ENCODE results near the gene COL8A1. TPM values are rescaled to one million over a fixed set of nuclear protein-coding genes. Genes with fewer than 3 reads are reported as not detected.
"Not testable (repeated sequence)": the region's sequence is repeated elsewhere in the genome, so short reads cannot be mapped to it uniquely, and the experiment has no call there.

COL8A1 gene
- total and polyA plus RNA-seq, 8 donors, result 0.24 to 10.1 (median 0.59) TPM

DNA sequence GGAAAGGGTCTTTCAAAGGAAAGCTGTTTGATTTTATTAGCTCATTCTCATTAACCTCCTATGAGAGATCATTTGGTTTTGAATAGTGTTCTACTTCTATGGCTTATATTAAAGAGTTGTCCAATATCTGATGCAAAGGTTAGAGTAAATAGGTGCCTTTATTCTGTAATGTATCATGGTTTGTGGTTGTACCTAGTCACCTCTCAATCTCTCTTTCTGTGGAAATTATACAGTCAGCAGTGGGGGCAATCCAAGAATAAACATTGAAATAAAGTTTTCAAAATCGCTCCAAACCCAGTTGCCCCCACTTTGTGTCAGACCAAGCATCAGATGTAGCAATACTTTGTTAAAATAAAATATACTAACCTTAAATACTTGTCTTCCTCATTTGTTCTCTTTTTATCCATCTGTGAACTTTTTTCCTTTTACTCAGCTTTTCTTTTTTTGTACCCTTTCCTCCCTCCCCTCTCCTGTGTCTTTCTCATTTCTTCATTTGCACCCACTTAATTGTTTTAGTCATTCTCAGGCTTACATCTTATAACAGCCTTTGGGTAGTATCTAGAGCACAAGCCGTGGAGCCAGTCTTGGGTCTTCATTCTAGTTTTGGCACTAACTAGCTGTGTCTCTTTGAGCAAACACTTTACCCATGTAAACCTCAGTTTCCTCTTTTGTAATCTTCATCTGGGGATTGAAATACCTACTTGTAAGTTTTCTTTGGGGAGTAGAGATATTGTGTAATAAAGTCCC, 196.0 kb downstream of the COL8A1 start:
- Histone ChIP-seq H3K9me3 (no peaks in the 10 kb centered on the region), H3K4me3 (no peak overlapping the region), H3K27ac (no peak overlapping the region), H3K4me1 (peaks cover 3 to 7% (median 3%) of the 10 kb centered on the region in 3 donors), H3K36me3 (no peaks in the 10 kb centered on the region), H3K27me3 (no peaks in the 10 kb centered on the region)
- TF ChIP-seq CTCF (IDR thresholded peaks at IDR 0.05), result no peak
- intact Hi-C loops (cut with DNase I), result loop anchor here in 2 of 3 donors (10.0 kb wide), 2 partner anchors 230 to 420 kb away; no protein-coding TSS in a partner anchor
- 89 to 95% methylated on average over 2 of the region's 2 CpGs for WGBS, 2 donors
- no peak for ATAC-seq
- DNase-seq, result no peak
- FAIRE-seq, result no peak

DNA sequence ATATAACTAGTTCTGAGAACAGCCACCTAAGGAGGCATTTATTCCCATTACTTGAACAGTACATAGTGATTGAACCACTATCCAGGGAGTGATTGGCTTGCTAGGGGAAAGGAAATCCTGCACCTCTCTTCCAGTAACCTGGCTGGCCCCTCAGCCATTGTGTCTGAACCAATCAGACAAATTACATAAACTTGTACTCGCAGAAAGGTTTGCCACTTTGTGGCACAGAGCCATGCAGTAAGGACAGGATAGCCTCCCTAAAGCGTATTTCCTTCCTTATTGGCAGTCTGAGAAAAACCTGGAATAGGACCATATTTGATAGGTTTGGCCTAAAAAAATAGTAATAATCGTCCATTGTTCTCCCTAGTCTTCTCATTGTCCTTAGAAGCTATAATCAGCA, 198.3 kb downstream of the COL8A1 start:
- no peak for FAIRE-seq
- no peak for DNase-seq
- Histone ChIP-seq H3K27ac (no peak overlapping the region), H3K4me3 (no peak overlapping the region), H3K27me3 (no peaks in the 10 kb centered on the region), H3K4me1 (peaks cover 3 to 7% (median 3%) of the 10 kb centered on the region in 3 donors), H3K9me3 (no peaks in the 10 kb centered on the region), H3K36me3 (no peaks in the 10 kb centered on the region)
- intact Hi-C loops (cut with DNase I), result loop anchor here in 2 of 3 donors (10.0 kb wide), 2 partner anchors 228 to 418 kb away; no protein-coding TSS in a partner anchor
- no peak for ATAC-seq
- no peak for TF ChIP-seq CTCF (IDR thresholded peaks at IDR 0.05)
- 46 to 48% methylated on average over 3 of the region's 3 CpGs for WGBS, 2 donors

GRCh38 chr3:99837715-99838114, 199.3 kb downstream of the COL8A1 start:
- no peak for TF ChIP-seq CTCF (IDR thresholded peaks at IDR 0.05)
- no peaks in the 10 kb centered on the region for H3K36me3 ChIP-seq
- no peaks in the 10 kb centered on the region for H3K9me3 ChIP-seq
- no peak for ATAC-seq
- WGBS, 2 donors, result 89 to 96% methylated on average over 1 of the region's 1 CpG
- peaks cover 3 to 8% (median 3%) of the 10 kb centered on the region in 3 donors for H3K4me1 ChIP-seq
- H3K27me3 ChIP-seq, result no peaks in the 10 kb centered on the region
- no peak overlapping the region for H3K27ac ChIP-seq
- no peak for DNase-seq
- H3K4me3 ChIP-seq, result no peak overlapping the region
- intact Hi-C loops (cut with DNase I), result loop anchor here in 2 of 3 donors (10.0 kb wide), 2 partner anchors 227 to 417 kb away; no protein-coding TSS in a partner anchor
- no peak for FAIRE-seq

- ATAC-seq, result no peak
- intact Hi-C loops (cut with DNase I), result loop anchor here in 2 of 3 donors (10.0 kb wide), 2 partner anchors 226 to 416 kb away; no protein-coding TSS in a partner anchor
- no peak for DNase-seq
- Histone ChIP-seq H3K27me3 (no peaks in the 10 kb centered on the region), H3K4me1 (peaks cover 6 to 11% (median 7%) of the 10 kb centered on the region in 3 donors), H3K27ac (no peak overlapping the region), H3K9me3 (no peaks in the 10 kb centered on the region), H3K36me3 (no peaks in the 10 kb centered on the region), H3K4me3 (no peak overlapping the region)
- no peak for FAIRE-seq
- no peak for TF ChIP-seq CTCF (IDR thresholded peaks at IDR 0.05)
These were observed 200.4 kb downstream of the COL8A1 start for GRCh38 chr3:99838755-99839154.

GRCh38 chr3:99839613-99840012, 201.2 kb downstream of the COL8A1 start:
- 86 to 92% methylated on average over 1 of the region's 1 CpG for WGBS, 2 donors
- DNase-seq (no peak), ATAC-seq (no peak), FAIRE-seq (no peak)
- intact Hi-C loops (cut with DNase I), result loop anchor here in 2 of 3 donors (5.0 to 10.0 kb wide), 3 partner anchors 225 to 415 kb away; no protein-coding TSS in a partner anchor
- Histone ChIP-seq H3K4me1 (peaks cover 10 to 18% (median 14%) of the 10 kb centered on the region in 3 donors), H3K4me3 (no peak overlapping the region), H3K27ac (no peak overlapping the region), H3K9me3 (no peaks in the 10 kb centered on the region), H3K27me3 (no peaks in the 10 kb centered on the region), H3K36me3 (no peaks in the 10 kb centered on the region)
- no peak for TF ChIP-seq CTCF (IDR thresholded peaks at IDR 0.05)

GRCh38 chr3:99841949-99842348, 203.6 kb downstream of the COL8A1 start:
- intact Hi-C loops (cut with DNase I), result loop anchor here in 1 of 3 donors (5.0 kb wide), 1 partner anchor 410 kb away; no protein-coding TSS in a partner anchor
- not testable (repeated sequence) for FAIRE-seq
- WGBS, 2 donors, result 95 to 97% methylated on average over 4 of the region's 4 CpGs

More at GRCh38 chr3:99841949-99842348, 203.6 kb downstream of the COL8A1 start:
- ATAC-seq, H3K27me3 ChIP-seq, H3K9me3 ChIP-seq, H3K4me3 ChIP-seq, DNase-seq, H3K27ac ChIP-seq, H3K36me3 ChIP-seq: not testable (repeated sequence)
- peaks cover 10 to 19% (median 14%) of the 10 kb centered on the region in 3 donors for H3K4me1 ChIP-seq
